Measurements from ENCODE around the gene SOX18. TPM values are rescaled to one million over a fixed set of nuclear protein-coding genes. Genes with fewer than 3 reads are reported as not detected.
A peak's percentile ranks its signal among the peaks of the same experiment; 100 is the strongest.

SOX18 gene
- total and polyA plus RNA-seq, 2 of the 8 experiments (the other 6 are each of a cell fraction or from before 2014, with no cell fraction given): 0.09 TPM; not detected in 1

GRCh38 chr20:64049878-64050260 lies 430 bp upstream of the SOX18 start:
- no peak overlapping the region for H2AFZ ChIP-seq (ENCODE audit: low read length)
- POLR2A ChIA-PET (ENCODE audit: partially characterized antibody): interaction anchor here (0.6 to 2.0 kb wide), 4 partner anchors 10 to 206 kb away, joined by 3 to 9 read pairs (median 3); partner anchors contain the start of gene PCMTD2
- H4K8ac ChIP-seq (ENCODE audit: extremely low read depth, insufficient read depth, low read length): no peak overlapping the region; the same call in 1 of the 2 replicates
- H2BK20ac ChIP-seq (ENCODE audit: low read length): no peak overlapping the region
- no peak overlapping the region; the same call in 1 of the 2 replicates for H3K18ac ChIP-seq (ENCODE audit: extremely low read depth, low read length)
- H4K20me1 ChIP-seq (replicated peaks in 1 of 2; ENCODE audit: control insufficient read depth in 1 of 2, insufficient read depth in 2 of 2, low read length in 2 of 2): no peaks in the 10 kb centered on the region
- DNase-seq (ENCODE audit: low read depth in 1 of 2, low spot score in 2 of 2) (no peak), FAIRE-seq (no peak)
- H3K4me2 ChIP-seq (ENCODE audit: insufficient read depth in 1 of 2, low read depth in 2 of 2, low read length in 2 of 2): peak overlapping the region; percentile 17 to 53; a peak in 3 of 4 replicates
- H4K5ac ChIP-seq (ENCODE audit: insufficient read length, low read depth, low read length): no peak overlapping the region
- CTCF ChIA-PET (ENCODE audit: partially characterized antibody): interaction anchor here (0.6 to 15.0 kb wide), 5 partner anchors 9 to 1650 kb away, joined by 3 to 139 read pairs (median 25); partner anchors contain the start of genes LKAAEAR1, OPRL1 and RGS19
- H3K23ac ChIP-seq (ENCODE audit: insufficient read length): no peak overlapping the region
- H2BK12ac ChIP-seq (ENCODE audit: low read depth, low read length): no peak overlapping the region
- no peaks in the 10 kb centered on the region for H3K9me3 ChIP-seq (ENCODE audit: insufficient read depth in 2 of 2, low read depth in 1 of 2, low read length in 1 of 2)
- H3K79me2 ChIP-seq (ENCODE audit: control insufficient read depth in 1 of 2, insufficient read depth in 2 of 2, low read length in 2 of 2): no peaks in the 10 kb centered on the region
- no peak overlapping the region for H3K9ac ChIP-seq (replicated peaks in 1 of 4; ENCODE audit: extremely low read depth in 1 of 4, low read depth in 3 of 4, low read length in 3 of 4)
- H2BK5ac ChIP-seq (ENCODE audit: low read depth, low read length): no peak overlapping the region
- H3K14ac ChIP-seq (ENCODE audit: insufficient read length): no peak overlapping the region
- no peak overlapping the region for H2BK15ac ChIP-seq (ENCODE audit: low read length)
- peaks cover 0 to 10% (median 0%) of the 10 kb centered on the region in 4 experiments; a peak in 1 of 8 replicates for H3K36me3 ChIP-seq (ENCODE audit: control insufficient read depth in 2 of 4, insufficient read depth in 4 of 4, low read length in 3 of 4)
- H4K91ac ChIP-seq (replicated peaks; ENCODE audit: insufficient read length, low read length): no peak overlapping the region
- H3K27ac ChIP-seq (ENCODE audit: low read depth, low read length): no peak overlapping the region
- 46% methylated on average over 16 of the region's 16 CpGs; no CpG with 5 or more reads in 1 of the 2 experiments for WGBS, 2 experiments (ENCODE audit: extremely low coverage in 1 of 2, insufficient coverage in 1 of 2, insufficient read length in 1 of 2, insufficient replicate concordance in 2 of 2, low coverage in 1 of 2, low lambda C conversion rate in 2 of 2, missing lambda C conversion rate in 1 of 2)
- H3K27me3 ChIP-seq (replicated peaks in 1 of 4; ENCODE audit: control insufficient read depth in 3 of 4, extremely low read depth in 1 of 4, insufficient read depth in 3 of 4, low read length in 3 of 4): peaks cover 44 to 68% (median 60%) of the 10 kb centered on the region in 4 experiments
- no peak overlapping the region for H3K4ac ChIP-seq (replicated peaks; ENCODE audit: insufficient read length, low read depth, low read length)
- peaks cover 0 to 35% (median 13%) of the 10 kb centered on the region in 4 experiments; a peak in 6 of 7 replicates for H3K4me1 ChIP-seq (replicated peaks in 1 of 4; ENCODE audit: control insufficient read depth in 3 of 4, insufficient read depth in 4 of 4, low read length in 3 of 4)
- H3K56ac ChIP-seq (replicated peaks; ENCODE audit: insufficient read length, low read depth, low read length): no peak overlapping the region
- H2BK120ac ChIP-seq (replicated peaks; ENCODE audit: low read depth, low read length): no peak overlapping the region
- H3K79me1 ChIP-seq (ENCODE audit: low read depth, low read length): no peaks in the 10 kb centered on the region
- H2AK5ac ChIP-seq (ENCODE audit: low read depth, low read length): 0 out of 2 replicates have a peak overlapping the region, but pooled peaks have one; percentile 39
- H3K4me3 ChIP-seq (ENCODE audit: extremely low read depth in 1 of 4, insufficient read depth in 2 of 4, low read depth in 3 of 4, low read length in 4 of 4): peak overlapping the region in 1 of 4 experiments; percentile 38; a peak in 1 of 8 replicates
- H3K23me2 ChIP-seq (ENCODE audit: low read depth, low read length): peaks cover 4% of the 10 kb centered on the region; the same call in 1 of the 2 replicates
- TF ChIP-seq CHD1 (IDR thresholded peaks at IDR 0.05; ENCODE audit: low read depth, low read length) (no peak), ZNF274 (IDR thresholded peaks at IDR 0.05; ENCODE audit: borderline replicate concordance, extremely low read depth, low read length) (no peak), EGR1 (IDR thresholded peaks at IDR 0.05; ENCODE audit: borderline replicate concordance, low read depth, low read length) (no peak), BACH1 (IDR thresholded peaks at IDR 0.05; ENCODE audit: low read length) (no peak), CTBP2 (IDR thresholded peaks at IDR 0.05; ENCODE audit: borderline replicate concordance, insufficient read depth, insufficient read length, low read length) (no peak), ATF3 (IDR thresholded peaks at IDR 0.05; ENCODE audit: insufficient read depth, low read depth, low read length) (no peak), FOSL1 (IDR thresholded peaks at IDR 0.05; ENCODE audit: insufficient read depth, low read depth, low read length) (no peak)

Measured in H1 (cell line).